K562 (cell line): Measurements from ENCODE around the gene ADNP2.

Experiments used
- CTCF ChIP-seq, 3 experiments: IDR thresholded peaks in 2 of 3; conservative IDR thresholded peaks in 1 of 3; 2 replicates each; pipeline ENCODE4 v1.5.1; 2011 to 2012; ENCODE audit warnings: low read length in 3 of 3, mild to moderate bottlenecking in 3 of 3, control low read depth in 2 of 3, improper control_type of control experiment in 1 of 3, inconsistent platforms in 1 of 3, low read depth in 1 of 3, mixed read lengths in 1 of 3, moderate library complexity in 1 of 3; ENCODE audit not compliant: insufficient read depth in 2 of 3
- MAFF ChIP-seq: IDR thresholded peaks from 2 replicates; pipeline ENCODE4 v1.6.1; 2012; ENCODE audit warnings: low read length, improper control_type of control experiment
- MED1 ChIP-seq: sonication (generic); formaldehyde crosslinking; IDR thresholded peaks from 2 replicates; pipeline ENCODE4 v1.8.1; 2023; ENCODE audit warnings: missing genetic modification reagents, borderline replicate concordance
- RAD21 ChIP-seq, 2 experiments: fragments of 250-450 bp in 1 of 2; fragments of 450-650 bp in 1 of 2; sonication (Bioruptor Pico) in 1 of 2; formaldehyde crosslinking in 1 of 2; IDR thresholded peaks in 1 of 2; conservative IDR thresholded peaks in 1 of 2; 2 replicates each; pipeline versions ENCODE4 v1.4.0 to v1.8.0; 2020 to 2022; ENCODE audit warnings: mild to moderate bottlenecking in 2 of 2, moderate library complexity in 1 of 2
- RFX1 ChIP-seq: fragments of 450-650 bp; IDR thresholded peaks from 2 replicates; pipeline ENCODE4 v1.6.1; 2016; ENCODE audit warnings: mild to moderate bottlenecking, moderate library complexity
- ZNF253 ChIP-seq: fragments of 250-450 bp; sonication (Bioruptor Pico); conservative IDR thresholded peaks from 2 replicates; pipeline ENCODE4 v1.6.1; 2021; ENCODE audit warnings: mild to moderate bottlenecking
- ZNF354B ChIP-seq: fragments of 250-450 bp; sonication (Bioruptor Pico); IDR thresholded peaks from 2 replicates; pipeline ENCODE4 v1.4.0; 2020

GRCh38 chr18:80105369-80106167 lies 3.5 kb upstream of the ADNP2 start:
- TF ChIP-seq ZNF354B (no peak), ZNF253 (no peak), MED1 (no peak), CTCF (IDR thresholded peaks at IDR 0.05 in 2 of 3, conservative IDR thresholded peaks at IDR 0.05 in 1 of 3; ENCODE audit: insufficient read depth in 2 of 3, low read depth in 1 of 3, low read length in 3 of 3) (no peak), RAD21 (CRISPR knock-in tag; conservative IDR thresholded peaks at IDR 0.05 in 1 of 2, IDR thresholded peaks at IDR 0.05 in 1 of 2) (no peak), MAFF (no peak), RFX1 (no peak)
